Measurements from ENCODE around the gene DGKI.

Gene DGKI

GRCh38 chr7:137771273-137771672, 75.5 kb downstream of the DGKI start:
- no peak overlapping the region for H3K4me3 ChIP-seq (ENCODE audit: insufficient read length, low read depth)
- no peak overlapping the region for H3K9ac ChIP-seq (ENCODE audit: insufficient read length, low read depth)
- no peaks in the 10 kb centered on the region for H3K36me3 ChIP-seq (ENCODE audit: insufficient read depth, insufficient read length, low read length)
- no peaks in the 10 kb centered on the region for H3K9me3 ChIP-seq (ENCODE audit: insufficient read depth, low read length)
- TF ChIP-seq SUZ12 (IDR thresholded peaks at IDR 0.05; ENCODE audit: extremely low read depth, insufficient read depth, insufficient read length) (no peak), ZNF274 (IDR thresholded peaks at IDR 0.05; ENCODE audit: low read depth, low read length) (no peak), YY1 (IDR thresholded peaks at IDR 0.05; ENCODE audit: insufficient read depth, insufficient read length) (no peak)
- DNase-seq (ENCODE audit: low read depth, low spot score), result no peak
- no peaks in the 10 kb centered on the region for H3K4me1 ChIP-seq (ENCODE audit: insufficient read depth, insufficient read length)
- H3K27me3 ChIP-seq (ENCODE audit: insufficient read depth, insufficient read length), result no peaks in the 10 kb centered on the region

GRCh38 chr7:137768366-137768765, 78.4 kb downstream of the DGKI start:
- Histone ChIP-seq H3K9me3 (ENCODE audit: insufficient read depth, low read length) (no peaks in the 10 kb centered on the region), H3K9ac (ENCODE audit: insufficient read length, low read depth) (no peak overlapping the region), H3K27me3 (ENCODE audit: insufficient read depth, insufficient read length) (no peaks in the 10 kb centered on the region), H3K36me3 (ENCODE audit: insufficient read depth, insufficient read length, low read length) (no peaks in the 10 kb centered on the region), H3K4me3 (ENCODE audit: insufficient read length, low read depth) (no peak overlapping the region), H3K4me1 (ENCODE audit: insufficient read depth, insufficient read length) (no peaks in the 10 kb centered on the region)
- TF ChIP-seq SUZ12 (IDR thresholded peaks at IDR 0.05; ENCODE audit: extremely low read depth, insufficient read depth, insufficient read length) (no peak), ZNF274 (IDR thresholded peaks at IDR 0.05; ENCODE audit: low read depth, low read length) (no peak), YY1 (IDR thresholded peaks at IDR 0.05; ENCODE audit: insufficient read depth, insufficient read length) (no peak)
- DNase-seq (ENCODE audit: low read depth, low spot score), result no peak

GRCh38 chr7:137762334-137762733, 84.4 kb downstream of the DGKI start:
- DNase-seq (ENCODE audit: low read depth, low spot score), result no peak
- H3K27me3 ChIP-seq (ENCODE audit: insufficient read depth, insufficient read length), result no peaks in the 10 kb centered on the region
- no peaks in the 10 kb centered on the region for H3K4me1 ChIP-seq (ENCODE audit: insufficient read depth, insufficient read length)
- no peaks in the 10 kb centered on the region for H3K36me3 ChIP-seq (ENCODE audit: insufficient read depth, insufficient read length, low read length)
- H3K9ac ChIP-seq (ENCODE audit: insufficient read length, low read depth), result no peak overlapping the region
- H3K4me3 ChIP-seq (ENCODE audit: insufficient read length, low read depth), result no peak overlapping the region
- no peaks in the 10 kb centered on the region for H3K9me3 ChIP-seq (ENCODE audit: insufficient read depth, low read length)
- TF ChIP-seq SUZ12 (IDR thresholded peaks at IDR 0.05; ENCODE audit: extremely low read depth, insufficient read depth, insufficient read length) (no peak), ZNF274 (IDR thresholded peaks at IDR 0.05; ENCODE audit: low read depth, low read length) (no peak), YY1 (IDR thresholded peaks at IDR 0.05; ENCODE audit: insufficient read depth, insufficient read length) (no peak)

GRCh38 chr7:137760111-137760510, 86.7 kb downstream of the DGKI start:
- no peak for TF ChIP-seq SUZ12 (IDR thresholded peaks at IDR 0.05; ENCODE audit: extremely low read depth, insufficient read depth, insufficient read length)
- no peak for TF ChIP-seq ZNF274 (IDR thresholded peaks at IDR 0.05; ENCODE audit: low read depth, low read length)
- no peak for TF ChIP-seq YY1 (IDR thresholded peaks at IDR 0.05; ENCODE audit: insufficient read depth, insufficient read length)
- Histone ChIP-seq H3K4me1 (ENCODE audit: insufficient read depth, insufficient read length) (no peaks in the 10 kb centered on the region), H3K36me3 (ENCODE audit: insufficient read depth, insufficient read length, low read length) (no peaks in the 10 kb centered on the region), H3K9me3 (ENCODE audit: insufficient read depth, low read length) (no peaks in the 10 kb centered on the region), H3K27me3 (ENCODE audit: insufficient read depth, insufficient read length) (no peaks in the 10 kb centered on the region), H3K9ac (ENCODE audit: insufficient read length, low read depth) (no peak overlapping the region), H3K4me3 (ENCODE audit: insufficient read length, low read depth) (no peak overlapping the region)
- peak; percentile 70 for DNase-seq (ENCODE audit: low read depth, low spot score)

- no peak for DNase-seq (ENCODE audit: low read depth, low spot score)
- Histone ChIP-seq H3K36me3 (ENCODE audit: insufficient read depth, insufficient read length, low read length) (no peaks in the 10 kb centered on the region), H3K4me3 (ENCODE audit: insufficient read length, low read depth) (no peak overlapping the region), H3K9me3 (ENCODE audit: insufficient read depth, low read length) (no peaks in the 10 kb centered on the region), H3K27me3 (ENCODE audit: insufficient read depth, insufficient read length) (no peaks in the 10 kb centered on the region), H3K4me1 (ENCODE audit: insufficient read depth, insufficient read length) (no peaks in the 10 kb centered on the region), H3K9ac (ENCODE audit: insufficient read length, low read depth) (no peak overlapping the region)
- no peak for TF ChIP-seq YY1 (IDR thresholded peaks at IDR 0.05; ENCODE audit: insufficient read depth, insufficient read length)
- TF ChIP-seq SUZ12 (IDR thresholded peaks at IDR 0.05; ENCODE audit: extremely low read depth, insufficient read depth, insufficient read length), result no peak
- no peak for TF ChIP-seq ZNF274 (IDR thresholded peaks at IDR 0.05; ENCODE audit: low read depth, low read length)
These were observed 89.4 kb downstream of the DGKI start for GRCh38 chr7:137757146-137757925.

GRCh38 chr7:137755846-137756651, 90.7 kb downstream of the DGKI start:
- Histone ChIP-seq H3K4me3 (ENCODE audit: insufficient read length, low read depth) (no peak overlapping the region), H3K9ac (ENCODE audit: insufficient read length, low read depth) (no peak overlapping the region), H3K9me3 (ENCODE audit: insufficient read depth, low read length) (no peaks in the 10 kb centered on the region), H3K36me3 (ENCODE audit: insufficient read depth, insufficient read length, low read length) (no peaks in the 10 kb centered on the region), H3K27me3 (ENCODE audit: insufficient read depth, insufficient read length) (no peaks in the 10 kb centered on the region), H3K4me1 (ENCODE audit: insufficient read depth, insufficient read length) (no peaks in the 10 kb centered on the region)
- TF ChIP-seq ZNF274 (IDR thresholded peaks at IDR 0.05; ENCODE audit: low read depth, low read length) (no peak), SUZ12 (IDR thresholded peaks at IDR 0.05; ENCODE audit: extremely low read depth, insufficient read depth, insufficient read length) (no peak), YY1 (IDR thresholded peaks at IDR 0.05; ENCODE audit: insufficient read depth, insufficient read length) (no peak)
- no peak for DNase-seq (ENCODE audit: low read depth, low spot score)

- Histone ChIP-seq H3K4me1 (ENCODE audit: insufficient read depth, insufficient read length) (no peaks in the 10 kb centered on the region), H3K27me3 (ENCODE audit: insufficient read depth, insufficient read length) (no peaks in the 10 kb centered on the region), H3K9ac (ENCODE audit: insufficient read length, low read depth) (no peak overlapping the region), H3K36me3 (ENCODE audit: insufficient read depth, insufficient read length, low read length) (no peaks in the 10 kb centered on the region), H3K4me3 (ENCODE audit: insufficient read length, low read depth) (no peak overlapping the region), H3K9me3 (ENCODE audit: insufficient read depth, low read length) (no peaks in the 10 kb centered on the region)
- DNase-seq (ENCODE audit: low read depth, low spot score), result no peak
- no peak for TF ChIP-seq SUZ12 (IDR thresholded peaks at IDR 0.05; ENCODE audit: extremely low read depth, insufficient read depth, insufficient read length)
These were observed 91.3 kb downstream of the DGKI start for GRCh38 chr7:137755427-137755826.

Measured in NT2/D1 (cell line).